ENCODE data around the gene DGUOK. TPM values are rescaled to one million over a fixed set of nuclear protein-coding genes. Genes with fewer than 3 reads are reported as not detected.
A peak's percentile ranks its signal among the peaks of the same experiment; 100 is the strongest.

The DGUOK gene
- total and polyA plus RNA-seq, 2 experiments from 2014 or later = 68.4 to 287 TPM

- Histone ChIP-seq H3K27me3 (ENCODE audit: insufficient read depth) (no peaks in the 10 kb centered on the region), H3K4me3 (no peak overlapping the region), H4K20me1 (replicated peaks; ENCODE audit: insufficient read depth) (peaks cover 42% of the 10 kb centered on the region), H3K79me2 (replicated peaks; ENCODE audit: insufficient read depth) (peaks cover 71% of the 10 kb centered on the region), H2AFZ (no peak overlapping the region), H3F3A (replicated peaks; ENCODE audit: low read depth) (no peaks in the 10 kb centered on the region; the same call in 1 of the 2 replicates), H3K4me1 (ENCODE audit: insufficient read depth) (peaks cover 15% of the 10 kb centered on the region), H3K36me3 (ENCODE audit: insufficient read depth) (no peaks in the 10 kb centered on the region; the same call in 1 of the 2 replicates), H3K4me2 (peak overlapping the region; percentile 30; the same call in 1 of the 2 replicates), H3K27ac (ENCODE audit: low read depth) (no peak overlapping the region), H3K9me2 (ENCODE audit: insufficient read depth) (no peaks in the 10 kb centered on the region)
- H3K27me3 Mint-ChIP-seq (ENCODE audit: insufficient read depth, low read depth, poor library complexity) = peaks cover 2% of the 10 kb centered on the region
- TF ChIP-seq POLR2AphosphoS5 (IDR thresholded peaks at IDR 0.05; ENCODE audit: low read depth) = no peak
- no peak for TF ChIP-seq ZNF462 (CRISPR knock-in tag; IDR thresholded peaks at IDR 0.05)
- no peak for TF ChIP-seq STAT1 (IDR thresholded peaks at IDR 0.05; ENCODE audit: unreplicated experiment)
- no peak for TF ChIP-seq EZH2 (IDR thresholded peaks at IDR 0.05; ENCODE audit: low read depth, unreplicated experiment)
- no peak for TF ChIP-seq ZNF114 (CRISPR knock-in tag; IDR thresholded peaks at IDR 0.05)
- no peak for TF ChIP-seq CTCF (conservative IDR thresholded peaks at IDR 0.05; ENCODE audit: low read depth in 2 of 2)
- TF ChIP-seq EZH2phosphoT487 (IDR thresholded peaks at IDR 0.05; ENCODE audit: unreplicated experiment) = no peak
- no peak for TF ChIP-seq ETS1 (IDR thresholded peaks at IDR 0.05)
- TF ChIP-seq ZNF331 (CRISPR knock-in tag; IDR thresholded peaks at IDR 0.05; ENCODE audit: low read depth) = no peak
- TF ChIP-seq NANOG (IDR thresholded peaks at IDR 0.05; ENCODE audit: borderline replicate concordance) = no peak
- H3K36me3 Mint-ChIP-seq (ENCODE audit: low read depth) = peaks cover 11% of the 10 kb centered on the region
- peaks cover 23% of the 10 kb centered on the region for H3K4me1 Mint-ChIP-seq
- DNase-seq (ENCODE audit: low spot score) = no peak
- H3K27ac Mint-ChIP-seq = no peak overlapping the region
- peak overlapping the region; percentile 67; the same call in 1 of the 3 replicates for H3K4me3 Mint-ChIP-seq
- no peaks in the 10 kb centered on the region for H3K9me3 Mint-ChIP-seq
- no peak for ATAC-seq
Measured at GRCh38 chr2:73928963-73929347, 2.3 kb downstream of the DGUOK start.

All from GM23338 (cell line).